ENCODE measurements around the gene GATB.

The GATB gene

DNA sequence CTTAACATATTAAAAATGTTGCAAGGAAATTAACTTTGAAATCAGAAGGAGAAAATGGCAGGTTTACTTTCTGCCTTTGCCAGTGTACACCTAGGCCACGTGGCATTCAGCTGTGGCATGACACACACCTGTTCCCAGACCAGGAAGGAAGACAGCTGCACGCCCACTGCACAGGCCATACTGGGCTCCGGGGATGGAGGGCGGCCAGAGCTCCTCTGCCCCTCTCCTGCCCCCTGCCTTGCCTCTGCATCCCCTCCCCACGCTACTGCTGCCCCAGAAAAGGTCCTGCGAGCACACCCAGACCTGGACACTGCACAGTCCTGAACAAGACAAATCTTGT lies 68.4 kb downstream of the GATB start:
- no peak for DNase-seq

- DNase-seq: no peak
These were observed 69.0 kb downstream of the GATB start for GRCh38 chr4:151691639-151692442.

DNA sequence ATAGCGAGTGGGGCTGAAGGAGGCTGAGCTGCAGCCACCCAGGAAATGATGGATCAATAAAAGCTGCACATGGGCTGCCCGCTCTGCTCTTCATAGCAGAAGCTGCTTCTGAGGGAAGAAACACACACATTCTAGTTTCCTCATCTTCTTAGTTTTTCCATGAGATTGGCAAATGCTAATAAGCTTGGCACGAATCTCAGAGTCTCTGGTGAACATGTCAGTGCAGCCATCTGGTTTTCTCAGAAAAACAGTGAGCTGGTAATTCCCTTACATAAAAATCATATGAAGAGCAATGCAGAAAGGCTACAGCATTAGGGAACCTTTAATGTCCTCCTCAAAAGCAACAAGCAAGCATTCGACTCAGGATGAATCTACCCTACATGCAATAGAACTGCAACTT lies 69.9 kb downstream of the GATB start:
- no peak for DNase-seq

DNA sequence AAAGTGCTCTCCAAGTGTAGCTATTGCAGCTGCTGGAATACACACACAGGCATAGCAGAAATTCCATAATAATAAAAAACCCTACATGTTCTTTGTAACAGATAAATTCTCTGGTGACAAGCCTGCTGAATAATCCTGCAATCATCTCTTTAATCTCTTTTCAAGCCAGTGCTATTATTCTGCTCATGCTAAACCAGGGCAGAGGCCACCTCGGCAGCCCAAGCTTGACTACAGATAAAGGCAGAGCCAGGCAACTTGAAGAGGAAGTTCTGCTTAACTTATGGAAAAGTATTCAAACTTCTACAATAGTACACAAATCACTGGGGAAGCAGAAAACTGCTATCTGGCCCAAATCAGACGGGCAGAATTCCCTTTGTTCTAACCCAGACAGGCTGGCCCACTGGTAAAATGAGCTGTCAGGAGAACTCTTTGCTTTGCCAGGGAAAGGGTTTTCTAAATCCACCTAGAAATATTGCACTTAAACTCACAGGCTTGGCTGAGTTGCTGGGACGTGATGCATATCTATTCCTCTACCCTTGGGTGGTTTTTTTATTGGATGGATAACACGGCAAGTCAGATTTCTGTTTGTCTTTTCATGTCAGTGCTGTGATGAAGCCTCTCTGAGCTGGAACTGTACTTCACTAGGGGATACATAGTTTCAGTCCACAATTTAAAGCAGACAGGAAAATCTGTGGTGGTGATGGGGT lies 70.5 kb downstream of the GATB start:
- no peak for DNase-seq

DNA sequence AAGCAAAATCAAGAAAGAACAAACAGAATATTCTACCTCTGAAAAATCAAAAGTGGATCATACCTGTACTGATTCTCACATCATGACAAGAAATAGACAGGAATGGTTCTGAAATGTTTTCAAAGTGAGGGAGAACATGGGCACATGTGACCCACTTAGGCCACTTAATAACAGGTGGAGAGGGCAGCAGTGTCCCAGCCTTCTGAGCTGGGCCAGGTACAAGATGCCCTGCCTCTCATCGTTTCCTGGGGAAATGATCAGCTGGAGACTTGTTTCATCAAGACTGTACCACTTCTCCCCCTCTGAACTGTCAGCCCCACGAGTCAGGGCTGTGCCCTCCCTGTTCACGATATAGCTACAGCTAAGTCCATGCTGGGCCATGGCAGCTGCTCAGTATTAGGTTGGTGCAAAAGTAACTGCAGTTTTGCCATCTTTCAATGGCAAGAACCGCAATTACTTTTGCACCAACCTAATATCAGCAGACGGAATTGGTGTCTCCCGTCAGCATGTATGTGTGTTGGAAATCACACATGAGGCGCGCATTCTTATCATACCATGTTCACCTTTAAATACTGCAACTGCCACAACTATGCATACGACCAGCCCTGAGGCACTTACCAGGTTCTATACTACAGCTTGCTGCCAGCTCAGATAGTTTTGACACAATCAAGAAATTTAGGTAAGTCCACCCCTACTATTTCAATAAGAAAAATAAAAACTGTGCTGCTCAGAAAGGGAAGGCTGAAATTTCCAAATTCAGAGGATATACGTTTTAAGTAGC lies 71.4 kb downstream of the GATB start:
- DNase-seq: no peak

DNA sequence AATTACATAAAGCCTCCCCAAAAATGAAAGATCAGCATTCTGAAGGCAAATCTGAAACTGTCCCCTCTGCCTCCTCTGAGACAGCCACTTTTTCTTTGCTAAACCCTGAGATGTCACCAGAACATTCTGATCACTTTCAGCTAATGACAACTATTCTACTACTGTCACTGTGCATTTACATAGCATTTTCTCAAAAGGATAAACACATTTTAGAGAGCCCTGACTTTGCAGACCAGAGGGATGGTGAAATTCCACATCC lies 72.1 kb downstream of the GATB start:
- no peak for DNase-seq

DNA sequence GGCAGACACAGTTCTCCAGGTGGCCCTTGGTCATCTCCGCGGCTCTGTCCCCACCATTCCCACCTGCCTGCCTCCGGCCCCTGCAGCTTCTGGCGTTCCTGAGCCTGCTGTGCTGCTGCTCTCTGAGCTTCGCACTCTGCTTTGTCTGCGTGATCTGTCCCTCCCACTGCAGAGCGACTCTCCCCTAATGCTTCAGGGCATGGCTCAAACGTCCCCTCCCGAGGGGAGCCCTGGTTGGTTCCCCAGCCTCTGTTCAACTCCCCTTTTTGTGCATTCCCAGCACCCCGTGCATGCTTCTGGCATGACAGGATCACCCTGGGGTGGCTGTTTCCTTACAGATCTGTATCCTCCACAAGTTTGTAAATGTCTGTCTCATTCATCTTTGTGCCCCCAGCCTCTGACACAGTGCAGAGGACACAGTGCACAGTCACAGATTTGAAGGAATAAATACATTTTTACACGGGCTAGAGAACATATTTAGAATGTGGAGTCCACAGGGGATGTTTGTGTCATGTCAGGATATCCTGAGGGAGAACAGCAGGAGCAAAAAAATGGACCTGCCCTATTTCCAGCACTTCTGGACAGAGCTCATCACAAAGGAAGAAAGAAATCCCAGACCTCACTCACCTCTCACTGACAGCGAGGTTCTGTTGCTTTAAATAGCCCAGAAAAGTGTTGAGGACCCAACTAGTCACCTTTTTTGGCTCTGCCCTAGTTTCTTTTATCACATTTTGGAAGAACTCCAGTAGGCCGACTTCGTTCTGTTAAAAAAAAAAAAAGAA lies 72.6 kb downstream of the GATB start:
- DNase-seq: no peak

DNA sequence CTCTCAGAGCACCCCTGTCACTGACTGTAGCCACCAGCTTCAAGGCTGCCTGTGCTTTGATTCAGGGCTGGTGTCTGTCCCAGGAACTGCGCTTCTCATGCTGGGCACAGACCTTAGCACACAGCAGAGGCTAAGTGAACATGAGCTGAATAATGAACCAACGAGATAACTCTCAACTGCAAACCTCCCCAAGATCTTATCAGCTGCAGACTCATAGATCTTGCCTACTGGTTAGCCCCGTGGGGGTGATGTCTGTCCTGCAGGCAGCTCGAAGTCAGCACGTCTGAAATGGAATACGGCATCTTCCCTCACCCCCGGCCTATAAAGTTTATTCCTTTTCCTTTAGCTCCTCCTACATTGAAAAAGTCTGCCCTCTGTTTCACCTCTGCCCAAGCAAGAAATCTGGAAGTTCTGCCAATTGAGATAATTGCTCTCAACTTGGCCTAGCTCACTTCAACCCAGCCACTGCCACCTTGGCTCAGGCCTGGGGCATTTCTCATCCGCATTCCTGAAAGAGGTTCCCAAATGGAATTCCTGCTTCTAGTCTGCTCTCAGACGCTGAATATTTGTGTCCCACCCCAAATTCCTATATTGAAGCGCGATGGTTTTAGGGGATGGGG lies 73.7 kb downstream of the GATB start:
- DNase-seq: no peak

- DNase-seq: no peak
These were observed 75.5 kb downstream of the GATB start for GRCh38 chr4:151685303-151685702.

GRCh38 chr4:151681085-151681484 lies 79.7 kb downstream of the GATB start:
- no peak for DNase-seq

DNA sequence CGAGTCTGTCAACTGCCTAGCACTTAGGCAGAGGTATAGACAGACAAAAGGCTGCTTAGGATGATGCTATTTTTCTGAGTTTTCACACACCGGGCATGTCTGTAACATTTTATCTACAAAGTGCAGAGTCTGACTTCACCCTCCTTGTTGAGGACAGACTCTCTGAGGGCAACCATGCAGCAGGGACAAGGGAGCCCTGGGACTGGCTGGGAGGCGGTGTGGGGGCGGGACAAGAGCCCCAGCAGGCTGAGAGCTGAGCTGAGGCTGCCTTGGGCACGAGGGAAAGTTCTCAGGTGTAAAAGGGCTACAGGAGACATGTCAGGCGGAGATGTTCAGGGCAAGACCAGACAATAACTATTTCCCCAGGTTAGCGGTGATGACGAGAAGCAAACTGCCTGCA lies 81.6 kb downstream of the GATB start:
- DNase-seq: no peak

- DNase-seq: no peak
These were observed 82.5 kb downstream of the GATB start for GRCh38 chr4:151678048-151678872.

- DNase-seq: no peak
These were observed 83.6 kb downstream of the GATB start for GRCh38 chr4:151677193-151677592.

- no peak for DNase-seq
These were observed 84.5 kb downstream of the GATB start for GRCh38 chr4:151676301-151676700.

- DNase-seq: no peak
These were observed 85.3 kb downstream of the GATB start for GRCh38 chr4:151675411-151675971.

GRCh38 chr4:151674804-151675391 lies 85.9 kb downstream of the GATB start:
- no peak for DNase-seq

DNA sequence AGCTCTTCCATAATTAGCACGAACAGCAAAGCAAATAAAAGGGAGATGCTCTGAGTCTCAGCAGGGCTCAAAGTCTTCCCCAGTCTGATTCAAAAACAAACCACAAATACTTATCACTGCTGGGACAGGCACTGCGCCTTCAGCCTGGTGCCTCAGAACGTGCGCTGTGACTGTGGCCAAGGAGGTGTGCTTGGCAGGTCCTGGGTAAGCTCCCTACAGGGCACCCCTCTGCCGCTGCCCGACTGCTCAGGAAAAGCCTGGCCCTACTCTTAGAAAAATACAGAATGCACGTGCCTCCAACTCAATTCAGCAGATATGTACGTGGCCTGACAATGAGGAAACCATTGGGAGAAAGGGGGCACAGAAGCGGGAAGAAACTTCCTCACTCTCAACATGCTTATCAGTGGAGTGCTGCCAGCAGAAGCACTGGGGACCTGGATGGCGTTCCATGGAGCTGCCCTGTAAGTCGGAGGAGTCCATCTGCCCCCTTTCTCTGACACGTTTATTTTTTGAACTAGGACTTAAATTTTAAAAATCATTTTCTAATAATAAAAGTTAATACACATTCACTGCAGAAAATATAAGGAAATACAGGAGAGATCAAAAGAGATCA lies 86.8 kb downstream of the GATB start:
- DNase-seq: no peak

GRCh38 chr4:151672996-151673395 lies 87.8 kb downstream of the GATB start:
- DNase-seq: no peak

- no peak for DNase-seq
These were observed 89.2 kb downstream of the GATB start for GRCh38 chr4:151671541-151672059.

- DNase-seq: no peak
These were observed 90.0 kb downstream of the GATB start for GRCh38 chr4:151670843-151671242.

DNA sequence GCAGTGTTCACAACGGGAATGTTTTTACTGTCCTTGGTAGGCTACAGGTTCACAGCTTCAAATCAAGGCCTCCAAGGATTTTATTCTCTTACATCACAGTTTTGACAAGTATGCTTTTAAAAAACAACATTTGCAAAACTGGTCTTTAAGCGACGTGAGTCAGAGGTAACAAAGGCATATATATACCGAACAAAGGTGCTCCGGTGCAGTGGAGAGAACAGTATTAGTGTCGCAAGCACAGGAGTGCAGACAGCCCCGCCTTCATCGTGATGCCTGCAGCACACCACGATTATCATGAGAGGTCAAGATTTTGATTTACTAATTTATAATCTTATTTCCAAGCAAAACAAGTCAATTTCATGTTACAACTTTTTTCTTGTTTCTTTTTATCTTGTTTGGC lies 90.8 kb downstream of the GATB start:
- DNase-seq: no peak
